PFSK-1 (cell line): ENCODE data around the gene PPP5C.

ENCODE experiments used
- POLR2AphosphoS5 ChIP-seq: IDR thresholded peaks from 2 replicates; pipeline ENCODE4 v1.6.1; 2012; ENCODE audit warnings: low read depth, mild to moderate bottlenecking, control low read depth, low read length, moderate library complexity
- SIN3A ChIP-seq: IDR thresholded peaks from 2 replicates; pipeline ENCODE4 v1.6.1; 2012; ENCODE audit warnings: mild to moderate bottlenecking, low read length, moderate library complexity, borderline replicate concordance; ENCODE audit not compliant: insufficient read depth
- TAF1 ChIP-seq: IDR thresholded peaks from 2 replicates; pipeline ENCODE4 v1.6.1; 2012; ENCODE audit warnings: low read length, control low read depth, borderline replicate concordance; ENCODE audit not compliant: insufficient read depth
- TF ChIP-seq, protein P1 (sequence below), 2 experiments: IDR thresholded peaks; 2 replicates each; pipeline versions ENCODE4 v1.6.1 to v1.8.0; 2011 to 2012; ENCODE audit warnings: low read depth in 2 of 2, low read length in 2 of 2, control low read depth in 1 of 2, inconsistent platforms in 1 of 2, mild to moderate bottlenecking in 1 of 2, moderate library complexity in 1 of 2; ENCODE audit not compliant: insufficient read depth in 1 of 2

DNA sequence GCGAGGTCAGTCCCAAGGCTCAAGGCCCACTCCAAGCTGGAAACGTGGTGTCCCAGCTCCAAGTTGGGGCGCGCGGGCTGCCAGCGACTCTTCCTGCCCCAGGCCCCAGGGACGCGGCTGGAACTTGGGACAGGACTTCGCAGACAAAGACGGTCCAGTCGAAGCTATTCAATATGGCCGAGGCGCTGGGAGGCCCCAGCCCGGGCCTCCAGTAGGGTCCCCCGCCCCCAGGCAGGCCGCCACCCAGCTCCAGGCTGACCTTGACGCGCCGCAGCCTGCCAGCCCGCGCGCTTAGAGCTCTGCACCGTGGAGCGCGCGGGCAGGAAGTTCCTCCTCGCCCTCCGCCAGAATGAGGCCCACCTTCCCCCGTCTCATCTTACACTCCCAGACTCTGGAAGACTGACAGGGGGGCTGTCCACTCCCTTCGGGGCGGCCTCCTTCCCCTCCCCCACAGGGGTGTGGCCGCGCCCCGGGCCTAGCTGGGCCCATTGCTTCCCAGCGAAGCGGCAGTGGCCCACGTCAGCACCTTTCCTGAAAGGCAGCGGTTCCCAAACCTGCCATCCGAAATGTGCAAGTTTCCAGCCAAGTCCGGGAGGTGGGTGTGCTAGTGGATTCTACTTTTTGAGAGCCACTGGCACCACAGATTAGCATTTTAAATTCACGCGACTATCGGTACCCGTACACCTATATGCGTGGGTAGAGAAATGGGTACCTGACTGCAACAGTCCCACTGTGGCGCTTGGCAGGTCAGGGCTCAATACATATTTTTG is 66.6 kb downstream of the PPP5C start, which contains the start of gene CCDC8:
- peak; percentile 96 for TF ChIP-seq TAF1
- TF ChIP-seq, protein P1, sequence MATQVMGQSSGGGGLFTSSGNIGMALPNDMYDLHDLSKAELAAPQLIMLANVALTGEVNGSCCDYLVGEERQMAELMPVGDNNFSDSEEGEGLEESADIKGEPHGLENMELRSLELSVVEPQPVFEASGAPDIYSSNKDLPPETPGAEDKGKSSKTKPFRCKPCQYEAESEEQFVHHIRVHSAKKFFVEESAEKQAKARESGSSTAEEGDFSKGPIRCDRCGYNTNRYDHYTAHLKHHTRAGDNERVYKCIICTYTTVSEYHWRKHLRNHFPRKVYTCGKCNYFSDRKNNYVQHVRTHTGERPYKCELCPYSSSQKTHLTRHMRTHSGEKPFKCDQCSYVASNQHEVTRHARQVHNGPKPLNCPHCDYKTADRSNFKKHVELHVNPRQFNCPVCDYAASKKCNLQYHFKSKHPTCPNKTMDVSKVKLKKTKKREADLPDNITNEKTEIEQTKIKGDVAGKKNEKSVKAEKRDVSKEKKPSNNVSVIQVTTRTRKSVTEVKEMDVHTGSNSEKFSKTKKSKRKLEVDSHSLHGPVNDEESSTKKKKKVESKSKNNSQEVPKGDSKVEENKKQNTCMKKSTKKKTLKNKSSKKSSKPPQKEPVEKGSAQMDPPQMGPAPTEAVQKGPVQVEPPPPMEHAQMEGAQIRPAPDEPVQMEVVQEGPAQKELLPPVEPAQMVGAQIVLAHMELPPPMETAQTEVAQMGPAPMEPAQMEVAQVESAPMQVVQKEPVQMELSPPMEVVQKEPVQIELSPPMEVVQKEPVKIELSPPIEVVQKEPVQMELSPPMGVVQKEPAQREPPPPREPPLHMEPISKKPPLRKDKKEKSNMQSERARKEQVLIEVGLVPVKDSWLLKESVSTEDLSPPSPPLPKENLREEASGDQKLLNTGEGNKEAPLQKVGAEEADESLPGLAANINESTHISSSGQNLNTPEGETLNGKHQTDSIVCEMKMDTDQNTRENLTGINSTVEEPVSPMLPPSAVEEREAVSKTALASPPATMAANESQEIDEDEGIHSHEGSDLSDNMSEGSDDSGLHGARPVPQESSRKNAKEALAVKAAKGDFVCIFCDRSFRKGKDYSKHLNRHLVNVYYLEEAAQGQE (IDR thresholded peaks at IDR 0.05; ENCODE audit: insufficient read depth in 1 of 2, low read depth in 2 of 2, low read length in 2 of 2): no peak
- peak; percentile 98 for TF ChIP-seq POLR2AphosphoS5
- TF ChIP-seq SIN3A: 0 out of 2 replicates have a peak, but pooled peaks have one; percentile 10
